GM12875 (cell line): ENCODE measurements around the gene CDHR4.

Source experiments
- H3K4me3 ChIP-seq: one replicate; pipeline ENCODE4 v1.5.1; 2011; ENCODE audit warnings: low read depth, low read length, control low read depth
- CTCF ChIP-seq: IDR thresholded peaks from 2 replicates; pipeline ENCODE4 v1.5.1; 2011; ENCODE audit warnings: low read depth, mild to moderate bottlenecking, control low read depth, inconsistent platforms, low read length, moderate library complexity, borderline replicate concordance; ENCODE audit not compliant: insufficient read depth

CDHR4 gene

GRCh38 chr3:49792371-49793150 lies 7.1 kb downstream of the CDHR4 start:
- TF ChIP-seq CTCF: no peak
- no peak overlapping the region for H3K4me3 ChIP-seq

DNA sequence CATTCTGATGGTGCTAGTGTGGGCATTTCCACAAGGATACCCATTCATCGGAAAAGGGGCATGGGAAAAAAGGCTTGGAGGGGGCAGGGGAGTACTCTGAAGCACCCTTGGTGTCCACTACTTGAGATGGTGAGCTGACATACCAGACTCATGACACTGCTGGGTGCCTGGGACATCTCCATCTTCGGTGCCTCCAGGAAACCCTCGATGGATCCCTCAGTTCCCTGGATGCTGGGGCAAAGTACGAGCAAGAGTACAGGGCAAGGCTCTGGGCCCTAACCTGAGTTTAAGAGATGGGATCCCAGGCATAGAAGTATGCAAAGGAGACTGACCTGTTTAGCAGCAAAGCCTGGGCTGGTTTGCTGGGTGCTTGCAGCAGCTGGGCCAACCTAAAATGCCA lies 8.1 kb downstream of the CDHR4 start:
- no peak overlapping the region for H3K4me3 ChIP-seq

DNA sequence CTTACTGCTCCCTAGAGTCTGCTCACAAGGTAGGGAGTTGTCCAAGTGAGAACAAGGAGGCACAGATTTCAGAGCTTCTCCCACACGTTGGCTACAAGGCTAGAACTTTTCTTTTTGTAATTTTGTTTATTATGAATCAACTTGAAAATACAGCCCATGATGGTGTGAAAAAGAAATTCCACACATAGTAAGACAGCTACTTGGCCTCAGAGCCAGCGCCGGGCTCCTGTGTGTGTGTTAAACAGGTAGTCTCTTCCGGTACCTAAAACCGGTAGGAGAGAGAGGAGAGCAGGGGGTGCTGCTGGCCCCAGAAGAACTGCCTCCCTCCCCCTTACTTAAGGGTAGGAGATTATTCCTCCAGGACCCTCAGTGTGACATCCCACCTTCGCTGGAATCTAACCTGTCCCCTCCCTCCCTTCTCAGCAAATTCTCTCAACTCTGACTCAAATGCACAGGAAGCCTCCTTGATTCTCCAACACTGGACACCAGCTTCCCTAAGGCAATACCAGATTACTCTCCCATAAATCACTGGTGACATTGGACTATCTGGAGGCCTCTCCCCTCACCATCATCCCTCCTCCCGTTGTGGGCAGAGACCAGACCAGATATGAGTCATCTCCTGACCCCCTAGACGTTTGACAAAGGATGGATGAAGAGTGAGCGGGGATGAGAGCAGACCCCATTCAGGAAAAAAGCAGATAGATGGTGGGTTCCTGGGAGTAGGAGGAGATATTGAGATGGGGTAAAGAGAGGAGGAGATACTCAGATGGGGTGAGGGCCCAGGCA lies 8.9 kb downstream of the CDHR4 start:
- no peak overlapping the region for H3K4me3 ChIP-seq
- TF ChIP-seq CTCF: no peak

More for the DNA sequence above, 8.1 kb downstream of the CDHR4 start:
- TF ChIP-seq CTCF: no peak

DNA sequence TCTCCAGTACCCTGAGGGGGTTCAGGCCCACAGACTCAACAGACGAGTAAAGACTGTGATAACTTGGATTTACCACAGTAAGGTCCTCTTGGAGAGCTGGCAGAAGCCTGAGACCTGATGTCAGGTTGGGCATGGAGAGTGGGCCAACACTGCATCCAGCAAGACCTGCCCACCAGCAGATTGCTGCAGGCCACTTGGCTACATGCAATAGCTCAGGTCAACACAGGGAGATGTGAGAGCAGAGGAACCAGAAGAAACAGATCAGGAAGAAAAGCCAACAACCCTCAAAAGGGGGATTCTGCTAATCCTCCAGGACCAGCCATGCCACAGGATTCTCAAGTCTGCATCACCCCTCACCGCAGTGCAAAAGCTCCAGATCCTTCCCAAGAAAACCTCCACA lies 11.6 kb downstream of the CDHR4 start:
- no peak overlapping the region for H3K4me3 ChIP-seq
- TF ChIP-seq CTCF: no peak

DNA sequence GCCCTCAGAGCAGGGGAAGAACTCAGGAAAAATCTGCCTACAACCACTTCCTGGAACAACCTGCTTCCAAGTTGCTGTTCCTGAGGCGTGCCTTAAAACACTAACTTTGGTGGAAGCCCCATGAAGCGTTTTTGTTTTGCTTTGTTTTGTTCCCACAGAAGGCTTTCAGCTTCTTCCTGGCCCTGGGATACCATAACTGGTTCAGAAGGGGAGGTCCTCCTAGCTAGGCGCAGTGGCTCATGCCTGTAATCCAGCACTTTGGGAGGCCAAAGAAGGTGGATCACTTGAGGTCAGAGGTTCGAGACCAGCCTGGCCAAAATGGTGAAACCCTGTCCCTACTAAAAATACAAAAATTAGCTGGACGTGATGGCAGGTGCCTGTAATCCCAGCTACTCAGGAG lies 12.1 kb downstream of the CDHR4 start:
- TF ChIP-seq CTCF: no peak
- H3K4me3 ChIP-seq: no peak overlapping the region

DNA sequence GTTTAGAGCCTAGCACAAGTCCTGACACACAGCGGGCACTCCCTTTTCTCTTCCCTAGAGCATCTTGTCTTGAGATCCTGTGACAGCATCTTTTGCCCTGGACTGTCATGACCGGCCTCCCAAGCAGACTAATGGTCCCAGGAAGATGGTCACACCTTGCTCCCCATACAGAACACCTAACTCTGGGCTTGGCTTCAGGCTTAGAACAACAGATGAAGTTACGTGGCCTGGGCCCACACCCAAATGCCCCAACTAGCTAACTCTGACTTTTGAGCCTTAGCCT lies 12.6 kb downstream of the CDHR4 start:
- H3K4me3 ChIP-seq: no peak overlapping the region
- no peak for TF ChIP-seq CTCF
